Stimulated activated CD4-positive, alpha-beta T cell treated with anti-CD3 and anti-CD28 coated beads, TNF-alpha, amount 100 ng/mL, for 1 hour (primary cell): ENCODE measurements around the gene LOXL3.
A peak's percentile ranks its signal among the peaks of the same experiment; 100 is the strongest.
"Not testable (repeated sequence)": the region's sequence is repeated elsewhere in the genome, so short reads cannot be mapped to it uniquely, and the experiment has no call there.

Source experiments
- DNase-seq, 3 donors: peaks; one replicate each; pipeline ENCODE4 v3.0.0-alpha.2; 2020; ENCODE audit warnings: low read depth in 3 of 3, low spot score in 1 of 3

LOXL3 gene

DNA sequence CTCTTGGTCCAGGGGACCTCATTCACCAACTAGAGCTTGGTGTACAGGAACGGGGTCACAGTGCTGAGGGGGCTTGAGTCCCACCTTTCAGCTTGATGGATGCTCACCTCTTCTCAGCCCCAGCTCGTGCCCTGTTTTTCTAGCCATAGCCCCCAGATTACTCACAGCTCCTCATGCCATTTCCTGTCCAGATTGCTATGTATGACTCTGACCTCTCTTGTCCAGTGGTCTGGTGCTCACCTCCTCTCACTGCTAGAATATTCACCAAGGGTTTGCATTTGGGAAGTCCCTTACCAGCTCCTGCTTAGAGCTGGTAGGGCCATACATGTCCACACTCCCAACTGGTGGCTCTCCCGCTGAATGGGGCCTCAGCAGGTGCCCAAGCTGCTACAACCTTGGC lies 60.2 kb downstream of the LOXL3 start:
- no peak for DNase-seq

- no peak for DNase-seq
These were observed 61.8 kb downstream of the LOXL3 start for GRCh38 chr2:74491648-74492544.

- DNase-seq, result no peak
These were observed 63.8 kb downstream of the LOXL3 start for GRCh38 chr2:74489906-74490305.

- no peak for DNase-seq
These were observed 64.9 kb downstream of the LOXL3 start for GRCh38 chr2:74488643-74489481.

- DNase-seq, result no peak
These were observed 67.6 kb downstream of the LOXL3 start for GRCh38 chr2:74486141-74486540.

- DNase-seq, result not testable (repeated sequence)
These were observed 70.0 kb downstream of the LOXL3 start for GRCh38 chr2:74483675-74484164.

DNA sequence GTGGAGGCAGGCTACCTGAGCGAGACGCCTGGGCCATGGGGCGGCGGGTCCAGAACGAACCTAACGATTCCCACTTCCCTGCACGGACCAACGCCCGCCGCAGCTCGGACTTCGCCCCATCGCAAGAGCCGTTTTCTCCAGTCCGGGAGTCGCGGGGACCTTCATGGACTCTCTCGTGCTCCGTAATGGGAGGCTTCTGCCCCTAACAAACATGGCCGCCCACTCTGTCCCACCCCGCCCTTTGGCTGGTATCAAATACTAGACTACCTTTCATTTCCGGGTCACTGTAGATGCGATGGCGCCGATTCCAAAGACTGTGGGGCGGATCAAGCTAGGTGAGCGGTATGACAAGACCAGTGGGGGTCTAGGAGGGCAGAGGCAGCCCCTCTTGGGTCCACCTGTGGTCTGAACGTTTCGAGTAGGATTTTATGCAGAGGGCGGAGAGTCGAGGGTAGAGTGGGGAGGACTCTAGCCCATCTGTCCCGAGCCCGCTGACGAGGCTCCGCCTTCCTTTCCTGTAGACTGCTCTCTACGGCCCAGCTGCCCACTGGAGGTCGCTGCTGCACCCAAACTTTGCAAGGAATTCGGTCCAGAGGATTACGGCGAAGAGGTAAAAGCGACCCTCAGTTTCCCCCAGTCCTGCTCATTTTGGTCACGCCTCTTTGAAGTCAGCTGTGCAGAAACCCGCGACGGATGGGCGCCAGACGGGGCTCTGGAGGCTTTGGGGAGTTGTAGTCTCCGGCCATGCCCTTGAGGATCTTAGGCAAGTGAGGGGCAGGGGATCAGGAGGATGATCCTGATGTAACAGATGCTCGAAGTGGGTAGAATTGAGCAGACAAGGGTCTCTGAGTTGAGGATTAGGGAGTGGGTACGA lies 70.7 kb downstream of the LOXL3 start, which contains the start of the genes CCDC142 and TTC31:
TSS of gene CCDC142 (minus strand) at position 198 of the 874 bp plus-strand sequence. CDS start at position 37, 161 bp downstream.
TSS of gene TTC31 (plus strand) at position 281 of the 874 bp plus-strand sequence. CDS start at position 296, 15 bp downstream.
- peak; percentile 78 to 83 (median 80) for DNase-seq
